Liver (tissue), 9 donors: ENCODE results near the gene RAB31. TPM values are rescaled to one million over a fixed set of nuclear protein-coding genes. Genes with fewer than 3 reads are reported as not detected.

Experiments used
- DNase-seq: peaks from one replicate; pipeline ENCODE4 v3.0.0-alpha.2; 2017; ENCODE audit warnings: low spot score
- H3K27ac ChIP-seq, 2 donors: one replicate each; pipeline ENCODE4 v1.7.0; 2013; ENCODE audit warnings: inconsistent platforms in 2 of 2, low read length in 2 of 2, control low read depth in 1 of 2, low read depth in 1 of 2, mild to moderate bottlenecking in 1 of 2
- H3K27me3 ChIP-seq, 4 donors: one replicate each; pipeline versions ENCODE4 v1.6.1 to v1.7.0; 2013; ENCODE audit warnings: low read length in 3 of 4, inconsistent platforms in 1 of 4, mild to moderate bottlenecking in 1 of 4, moderate library complexity in 1 of 4; ENCODE audit not compliant: control insufficient read depth in 4 of 4, insufficient read depth in 4 of 4
- H3K36me3 ChIP-seq, 4 donors: one replicate each; pipeline versions ENCODE4 v1.6.1 to v1.7.0; 2013; ENCODE audit warnings: low read length in 3 of 4, mild to moderate bottlenecking in 3 of 4, low read depth in 1 of 4, moderate library complexity in 1 of 4; ENCODE audit not compliant: control insufficient read depth in 4 of 4, insufficient read depth in 3 of 4
- H3K4me1 ChIP-seq, 4 donors: one replicate each; pipeline versions ENCODE4 v1.6.1 to v1.7.0; 2013; ENCODE audit warnings: low read length in 3 of 4, mild to moderate bottlenecking in 3 of 4, moderate library complexity in 1 of 4; ENCODE audit not compliant: control insufficient read depth in 4 of 4, insufficient read depth in 4 of 4
- H3K4me3 ChIP-seq, 3 donors: one replicate each; pipeline versions ENCODE4 v1.6.1 to v1.7.0; 2013; ENCODE audit warnings: low read length in 3 of 3, control low read depth in 1 of 3, low read depth in 1 of 3, mild to moderate bottlenecking in 1 of 3
- H3K9ac ChIP-seq, 2 donors: one replicate each; pipeline ENCODE4 v1.7.0; 2013; ENCODE audit warnings: low read length in 2 of 2, mild to moderate bottlenecking in 2 of 2, moderate library complexity in 2 of 2, control low read depth in 1 of 2, low read depth in 1 of 2
- H3K9me3 ChIP-seq, 4 donors: one replicate each; pipeline versions ENCODE4 v1.6.1 to v1.7.0; 2013; ENCODE audit warnings: low read length in 3 of 4; ENCODE audit not compliant: control insufficient read depth in 4 of 4
- EGR1 ChIP-seq, 2 donors: IDR thresholded peaks; 2 replicates each; pipeline ENCODE4 v1.6.1; 2016 to 2018; ENCODE audit warnings: antibody characterized with exemption in 2 of 2, low read depth in 2 of 2
- FOXA1 ChIP-seq: IDR thresholded peaks from 2 replicates; pipeline ENCODE4 v1.6.1; 2016; ENCODE audit warnings: antibody characterized with exemption
- FOXA2 ChIP-seq: IDR thresholded peaks from 2 replicates; pipeline ENCODE4 v1.6.1; 2016; ENCODE audit warnings: antibody characterized with exemption
- GABPA ChIP-seq, 2 donors: IDR thresholded peaks in 1 of 2; conservative IDR thresholded peaks in 1 of 2; 2 replicates each; pipeline ENCODE4 v1.6.1; 2016; ENCODE audit warnings: antibody characterized with exemption in 2 of 2, mild to moderate bottlenecking in 1 of 2, moderate library complexity in 1 of 2
- HNF4A ChIP-seq, 2 donors: conservative IDR thresholded peaks; 2 replicates each; pipeline ENCODE4 v1.6.1; 2016; ENCODE audit warnings: antibody characterized with exemption in 2 of 2, mild to moderate bottlenecking in 2 of 2
- HNF4G ChIP-seq: IDR thresholded peaks from 2 replicates; pipeline ENCODE4 v1.6.1; 2016; ENCODE audit warnings: antibody characterized with exemption
- JUND ChIP-seq, 2 donors: IDR thresholded peaks; 2 replicates each; pipeline ENCODE4 v1.6.1; 2016; ENCODE audit warnings: antibody characterized with exemption in 2 of 2
- MAX ChIP-seq: IDR thresholded peaks from 2 replicates; pipeline ENCODE4 v1.6.1; 2016; ENCODE audit warnings: antibody characterized with exemption
- NR2F2 ChIP-seq: IDR thresholded peaks from 2 replicates; pipeline ENCODE4 v1.6.1; 2016; ENCODE audit warnings: antibody characterized with exemption
- RAD21 ChIP-seq, 2 donors: IDR thresholded peaks; 2 replicates each; pipeline ENCODE4 v1.6.1; 2016; ENCODE audit warnings: antibody characterized with exemption in 2 of 2, mild to moderate bottlenecking in 2 of 2
- RXRA ChIP-seq, 2 donors: IDR thresholded peaks; 2 replicates each; pipeline ENCODE4 v1.6.1; 2017 to 2018; ENCODE audit warnings: antibody characterized with exemption in 2 of 2, mild to moderate bottlenecking in 1 of 2
- SP1 ChIP-seq: IDR thresholded peaks from 2 replicates; pipeline ENCODE4 v1.6.1; 2018; ENCODE audit warnings: antibody characterized with exemption, mild to moderate bottlenecking
- TAF1 ChIP-seq: conservative IDR thresholded peaks from 2 replicates; pipeline ENCODE4 v1.6.1; 2016; ENCODE audit warnings: antibody characterized with exemption, mild to moderate bottlenecking
- YY1 ChIP-seq: IDR thresholded peaks from 2 replicates; pipeline ENCODE4 v1.6.1; 2016; ENCODE audit warnings: antibody characterized with exemption, mild to moderate bottlenecking
- WGBS: extraction: QIAGEN DNeasy Blood & Tissue Kit; methylation state at CpG from one replicate; pipeline ENCODE4 v1.1.7; 2013; 5-methylcytosine and 5-hydroxymethylcytosine counted together
- polyA plus RNA-seq, 2 donors: library from polyadenylated mRNA; stranded (reverse) in 1 of 2; unstranded in 1 of 2; fragments of 200-250 nt in 1 of 2; fragments of >200 nt in 1 of 2; fragmentation: Nextera tagmentation in 1 of 2; extraction: Ambion mirVana in 1 of 2; gene quantifications; one replicate each; pipeline versions ENCODE4 v1.2.1 to v1.2.3, GENCODE V29; 2013 to 2015
- total RNA-seq, 2 donors: library from RNA; depleted of rRNA; stranded (reverse); fragments of >200 nt; gene quantifications; one replicate each; pipeline ENCODE4 v1.2.3, GENCODE V29; 2014
- TF ChIP-seq, protein P1 (sequence below): IDR thresholded peaks from 2 replicates; pipeline ENCODE4 v1.6.1; 2016; ENCODE audit warnings: antibody characterized with exemption
- TF ChIP-seq, protein P2 (sequence below): fragments of 150-350 bp; IDR thresholded peaks from 2 replicates; pipeline ENCODE4 v1.5.1; 2017; ENCODE audit warnings: improper control_type of control experiment, low read depth, low read length; ENCODE audit not compliant: missing input control
- TF ChIP-seq, protein P3 (sequence below): IDR thresholded peaks from 2 replicates; pipeline ENCODE4 v1.6.1; 2016; ENCODE audit warnings: antibody characterized with exemption, mild to moderate bottlenecking
- TF ChIP-seq, protein P4 (sequence below): IDR thresholded peaks from 2 replicates; pipeline ENCODE4 v1.6.1; 2016; ENCODE audit warnings: antibody characterized with exemption
- donor health status: healthy.
- donor health status: healthy.
- donor health status: healthy.
- donor health status: healthy.
- donor health status: healthy.

Gene RAB31
- total and polyA plus RNA-seq, 4 donors = 3.6 to 12.8 (median 9.7) TPM

- H3K9ac ChIP-seq = no peak overlapping the region
- H3K27me3 ChIP-seq = no peaks in the 10 kb centered on the region
- 94% methylated on average over 8 of the region's 8 CpGs for WGBS
- no peaks in the 10 kb centered on the region for H3K4me1 ChIP-seq
- H3K9me3 ChIP-seq = no peaks in the 10 kb centered on the region
- no peak overlapping the region for H3K27ac ChIP-seq
- H3K36me3 ChIP-seq = no peaks in the 10 kb centered on the region
- H3K4me3 ChIP-seq = no peak overlapping the region
- no peak for DNase-seq
- no peak for TF ChIP-seq MAX
- TF ChIP-seq HNF4A (conservative IDR thresholded peaks at IDR 0.05) = no peak
- TF ChIP-seq GABPA (IDR thresholded peaks at IDR 0.05 in 1 of 2, conservative IDR thresholded peaks at IDR 0.05 in 1 of 2) = no peak
- no peak for TF ChIP-seq NR2F2
- TF ChIP-seq RAD21 (IDR thresholded peaks at IDR 0.05) = no peak
- TF ChIP-seq, protein P1, sequence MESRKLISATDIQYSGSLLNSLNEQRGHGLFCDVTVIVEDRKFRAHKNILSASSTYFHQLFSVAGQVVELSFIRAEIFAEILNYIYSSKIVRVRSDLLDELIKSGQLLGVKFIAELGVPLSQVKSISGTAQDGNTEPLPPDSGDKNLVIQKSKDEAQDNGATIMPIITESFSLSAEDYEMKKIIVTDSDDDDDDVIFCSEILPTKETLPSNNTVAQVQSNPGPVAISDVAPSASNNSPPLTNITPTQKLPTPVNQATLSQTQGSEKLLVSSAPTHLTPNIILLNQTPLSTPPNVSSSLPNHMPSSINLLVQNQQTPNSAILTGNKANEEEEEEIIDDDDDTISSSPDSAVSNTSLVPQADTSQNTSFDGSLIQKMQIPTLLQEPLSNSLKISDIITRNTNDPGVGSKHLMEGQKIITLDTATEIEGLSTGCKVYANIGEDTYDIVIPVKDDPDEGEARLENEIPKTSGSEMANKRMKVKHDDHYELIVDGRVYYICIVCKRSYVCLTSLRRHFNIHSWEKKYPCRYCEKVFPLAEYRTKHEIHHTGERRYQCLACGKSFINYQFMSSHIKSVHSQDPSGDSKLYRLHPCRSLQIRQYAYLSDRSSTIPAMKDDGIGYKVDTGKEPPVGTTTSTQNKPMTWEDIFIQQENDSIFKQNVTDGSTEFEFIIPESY = no peak
- no peak for TF ChIP-seq SP1
- no peak for TF ChIP-seq HNF4G
- TF ChIP-seq, protein P2, sequence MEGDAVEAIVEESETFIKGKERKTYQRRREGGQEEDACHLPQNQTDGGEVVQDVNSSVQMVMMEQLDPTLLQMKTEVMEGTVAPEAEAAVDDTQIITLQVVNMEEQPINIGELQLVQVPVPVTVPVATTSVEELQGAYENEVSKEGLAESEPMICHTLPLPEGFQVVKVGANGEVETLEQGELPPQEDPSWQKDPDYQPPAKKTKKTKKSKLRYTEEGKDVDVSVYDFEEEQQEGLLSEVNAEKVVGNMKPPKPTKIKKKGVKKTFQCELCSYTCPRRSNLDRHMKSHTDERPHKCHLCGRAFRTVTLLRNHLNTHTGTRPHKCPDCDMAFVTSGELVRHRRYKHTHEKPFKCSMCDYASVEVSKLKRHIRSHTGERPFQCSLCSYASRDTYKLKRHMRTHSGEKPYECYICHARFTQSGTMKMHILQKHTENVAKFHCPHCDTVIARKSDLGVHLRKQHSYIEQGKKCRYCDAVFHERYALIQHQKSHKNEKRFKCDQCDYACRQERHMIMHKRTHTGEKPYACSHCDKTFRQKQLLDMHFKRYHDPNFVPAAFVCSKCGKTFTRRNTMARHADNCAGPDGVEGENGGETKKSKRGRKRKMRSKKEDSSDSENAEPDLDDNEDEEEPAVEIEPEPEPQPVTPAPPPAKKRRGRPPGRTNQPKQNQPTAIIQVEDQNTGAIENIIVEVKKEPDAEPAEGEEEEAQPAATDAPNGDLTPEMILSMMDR = no peak
- no peak for TF ChIP-seq JUND (IDR thresholded peaks at IDR 0.05)
- no peak for TF ChIP-seq RXRA (IDR thresholded peaks at IDR 0.05)
- no peak for TF ChIP-seq FOXA1
- TF ChIP-seq, protein P3, sequence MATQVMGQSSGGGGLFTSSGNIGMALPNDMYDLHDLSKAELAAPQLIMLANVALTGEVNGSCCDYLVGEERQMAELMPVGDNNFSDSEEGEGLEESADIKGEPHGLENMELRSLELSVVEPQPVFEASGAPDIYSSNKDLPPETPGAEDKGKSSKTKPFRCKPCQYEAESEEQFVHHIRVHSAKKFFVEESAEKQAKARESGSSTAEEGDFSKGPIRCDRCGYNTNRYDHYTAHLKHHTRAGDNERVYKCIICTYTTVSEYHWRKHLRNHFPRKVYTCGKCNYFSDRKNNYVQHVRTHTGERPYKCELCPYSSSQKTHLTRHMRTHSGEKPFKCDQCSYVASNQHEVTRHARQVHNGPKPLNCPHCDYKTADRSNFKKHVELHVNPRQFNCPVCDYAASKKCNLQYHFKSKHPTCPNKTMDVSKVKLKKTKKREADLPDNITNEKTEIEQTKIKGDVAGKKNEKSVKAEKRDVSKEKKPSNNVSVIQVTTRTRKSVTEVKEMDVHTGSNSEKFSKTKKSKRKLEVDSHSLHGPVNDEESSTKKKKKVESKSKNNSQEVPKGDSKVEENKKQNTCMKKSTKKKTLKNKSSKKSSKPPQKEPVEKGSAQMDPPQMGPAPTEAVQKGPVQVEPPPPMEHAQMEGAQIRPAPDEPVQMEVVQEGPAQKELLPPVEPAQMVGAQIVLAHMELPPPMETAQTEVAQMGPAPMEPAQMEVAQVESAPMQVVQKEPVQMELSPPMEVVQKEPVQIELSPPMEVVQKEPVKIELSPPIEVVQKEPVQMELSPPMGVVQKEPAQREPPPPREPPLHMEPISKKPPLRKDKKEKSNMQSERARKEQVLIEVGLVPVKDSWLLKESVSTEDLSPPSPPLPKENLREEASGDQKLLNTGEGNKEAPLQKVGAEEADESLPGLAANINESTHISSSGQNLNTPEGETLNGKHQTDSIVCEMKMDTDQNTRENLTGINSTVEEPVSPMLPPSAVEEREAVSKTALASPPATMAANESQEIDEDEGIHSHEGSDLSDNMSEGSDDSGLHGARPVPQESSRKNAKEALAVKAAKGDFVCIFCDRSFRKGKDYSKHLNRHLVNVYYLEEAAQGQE = no peak
- TF ChIP-seq, protein P4, sequence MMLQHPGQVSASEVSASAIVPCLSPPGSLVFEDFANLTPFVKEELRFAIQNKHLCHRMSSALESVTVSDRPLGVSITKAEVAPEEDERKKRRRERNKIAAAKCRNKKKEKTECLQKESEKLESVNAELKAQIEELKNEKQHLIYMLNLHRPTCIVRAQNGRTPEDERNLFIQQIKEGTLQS = no peak
- no peak for TF ChIP-seq FOXA2
- TF ChIP-seq YY1 = no peak
- TF ChIP-seq EGR1 (IDR thresholded peaks at IDR 0.05; ENCODE audit: low read depth in 2 of 2) = no peak
- no peak for TF ChIP-seq TAF1
These were observed 43.4 kb downstream of the RAB31 start for GRCh38 chr18:9751371-9752031.
